Esophagus muscularis mucosa (tissue), 4 donors: ENCODE results near the gene USP17L20. TPM values are rescaled to one million over a fixed set of nuclear protein-coding genes. Genes with fewer than 3 reads are reported as not detected.
"Not testable (repeated sequence)": the region's sequence is repeated elsewhere in the genome, so short reads cannot be mapped to it uniquely, and the experiment has no call there.

Experiments used
- DNase-seq: peaks from one replicate; pipeline ENCODE4 v3.0.0-alpha.2; 2017; ENCODE audit errors: extremely low spot score
- H3K27ac ChIP-seq, 4 donors: fragments of 200-600 bp; sonication (generic); replicated peaks in 1 of 4; 1 replicate in 3 of 4; 2 replicates in 1 of 4; pipeline ENCODE4 v1.5.1; 2016 to 2019; ENCODE audit warnings: mild to moderate bottlenecking in 1 of 4
- H3K27me3 ChIP-seq, 4 donors: fragments of 200-600 bp; sonication (generic); one replicate each; pipeline versions ENCODE4 v1.5.1 to v1.6.0; 2016 to 2019
- H3K36me3 ChIP-seq, 4 donors: fragments of 200-600 bp; sonication (generic); one replicate each; pipeline ENCODE4 v1.5.1; 2016 to 2019
- H3K4me1 ChIP-seq, 4 donors: fragments of 200-600 bp; sonication (generic); one replicate each; pipeline ENCODE4 v1.5.1; 2016 to 2019
- H3K4me3 ChIP-seq, 4 donors: fragments of 200-600 bp; sonication (generic); 1 replicate in 2 of 4; 2 replicates in 2 of 4; pipeline ENCODE4 v1.5.1; 2016 to 2019; ENCODE audit warnings: mild to moderate bottlenecking in 4 of 4, moderate library complexity in 1 of 4
- H3K9me3 ChIP-seq, 4 donors: fragments of 200-600 bp; sonication (generic); 1 replicate in 3 of 4; 2 replicates in 1 of 4; pipeline ENCODE4 v1.5.1; 2016 to 2019
- WGBS: methylation state at CpG from one replicate; pipeline ENCODE4 v1.1.5; 2018; 5-methylcytosine and 5-hydroxymethylcytosine counted together
- intact Hi-C: fragments of 100-400 bp; cut with DNase I; formaldehyde crosslinking; loops from one replicate; pipeline ENCODE4 v1.15.1; 2023
- total RNA-seq, 4 donors: library from RNA; depleted of rRNA; stranded (reverse); fragments of >200 nt; gene quantifications; one replicate each; pipeline versions ENCODE4 v1.1.0 to v1.2.1, GENCODE V29; 2016

Gene USP17L20
- total RNA-seq, 4 donors from 2014 or later = not detected

- H3K9me3 ChIP-seq, H3K4me1 ChIP-seq, intact Hi-C loops, H3K36me3 ChIP-seq, H3K4me3 ChIP-seq, H3K27ac ChIP-seq, H3K27me3 ChIP-seq, DNase-seq: not testable (repeated sequence)
- WGBS = no CpG with 5 or more reads among the region's 13 CpGs
Observed at GRCh38 chr4:9262572-9262971, 4.6 kb downstream of the USP17L20 start, which contains the start of gene USP17L21. TSS of gene USP17L21 (plus strand) at chr4:9262872. CDS start at chr4:9262872, 0 bp downstream.

- intact Hi-C loops, H3K36me3 ChIP-seq, H3K27me3 ChIP-seq, H3K27ac ChIP-seq, DNase-seq, H3K4me1 ChIP-seq, H3K9me3 ChIP-seq, H3K4me3 ChIP-seq: not testable (repeated sequence)
- WGBS = no CpG with 5 or more reads among the region's 15 CpGs
Observed at GRCh38 chr4:9267319-9267718, 9.4 kb downstream of the USP17L20 start, which contains the start of gene USP17L22. TSS of gene USP17L22 (plus strand) at chr4:9267619. CDS start at chr4:9267619, 0 bp downstream.

GRCh38 chr4:9271719-9272118 lies 13.8 kb downstream of the USP17L20 start:
- intact Hi-C loops = not testable (repeated sequence)

More at GRCh38 chr4:9271719-9272118, 13.8 kb downstream of the USP17L20 start:
- H3K36me3 ChIP-seq, H3K9me3 ChIP-seq, H3K4me1 ChIP-seq, DNase-seq, H3K4me3 ChIP-seq, H3K27me3 ChIP-seq, H3K27ac ChIP-seq: not testable (repeated sequence)
- WGBS = 91% methylated on average over 8 of the region's 10 CpGs

Other genes with a start within 250 kb of the USP17L20 start
- gene FAM90A26, start 87.7 kb upstream of the USP17L20 start, total RNA-seq = not detected
- not detected for gene USP17L10, start 47.5 kb upstream of the USP17L20 start, total RNA-seq
- gene USP17L11, start 42.7 kb upstream of the USP17L20 start, total RNA-seq = not detected
- not detected for gene USP17L12, start 38.0 kb upstream of the USP17L20 start, total RNA-seq
- not detected for gene USP17L13, start 33.2 kb upstream of the USP17L20 start, total RNA-seq
- gene USP17L15, start 23.7 kb upstream of the USP17L20 start, total RNA-seq = not detected
- not detected for gene USP17L17, start 14.2 kb upstream of the USP17L20 start, total RNA-seq
- not detected for gene USP17L18, start 9.5 kb upstream of the USP17L20 start, total RNA-seq
- gene USP17L19, start 4.7 kb upstream of the USP17L20 start, total RNA-seq = not detected
- not detected for gene USP17L21, start 4.7 kb downstream of the USP17L20 start, total RNA-seq
- gene USP17L22, start 9.5 kb downstream of the USP17L20 start, total RNA-seq = not detected
- gene USP17L24, start 67.0 kb downstream of the USP17L20 start, total RNA-seq = not detected
- gene USP17L25, start 71.8 kb downstream of the USP17L20 start, total RNA-seq = not detected
- gene USP17L26, start 76.5 kb downstream of the USP17L20 start, total RNA-seq = not detected
- gene USP17L5, start 81.3 kb downstream of the USP17L20 start, total RNA-seq = not detected
- gene USP17L27, start 86.0 kb downstream of the USP17L20 start, total RNA-seq = not detected
- gene USP17L28, start 90.8 kb downstream of the USP17L20 start, total RNA-seq = not detected
- gene USP17L29, start 95.5 kb downstream of the USP17L20 start, total RNA-seq = not detected
- gene USP17L30, start 105.0 kb downstream of the USP17L20 start, total RNA-seq = not detected
- not detected for gene DEFB131A, start 186.3 kb downstream of the USP17L20 start, total RNA-seq